ENCODE data around the gene ATP6V1D.
"Not testable (repeated sequence)": the region's sequence is repeated elsewhere in the genome, so short reads cannot be mapped to it uniquely, and the experiment has no call there.

The ATP6V1D gene

DNA sequence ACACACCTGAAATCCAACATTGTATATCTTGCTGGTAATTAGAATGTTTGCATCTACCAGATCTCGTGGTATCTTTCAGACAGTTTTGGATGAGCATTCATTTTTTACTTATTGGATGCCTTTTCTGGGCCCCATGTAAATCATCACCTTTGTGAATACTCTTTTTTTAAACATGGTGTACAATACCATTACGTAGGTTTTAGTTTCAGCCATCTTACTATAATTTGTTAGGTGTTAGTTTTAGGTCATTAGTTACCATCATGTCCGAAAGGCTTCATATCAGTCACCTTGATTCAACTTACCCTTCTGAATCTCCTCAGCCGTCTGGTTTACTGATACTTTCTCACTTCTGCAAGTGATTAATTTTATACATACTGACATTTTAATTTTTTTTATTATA lies 5.9 kb upstream of the ATP6V1D start:
- no peak for DNase-seq

DNA sequence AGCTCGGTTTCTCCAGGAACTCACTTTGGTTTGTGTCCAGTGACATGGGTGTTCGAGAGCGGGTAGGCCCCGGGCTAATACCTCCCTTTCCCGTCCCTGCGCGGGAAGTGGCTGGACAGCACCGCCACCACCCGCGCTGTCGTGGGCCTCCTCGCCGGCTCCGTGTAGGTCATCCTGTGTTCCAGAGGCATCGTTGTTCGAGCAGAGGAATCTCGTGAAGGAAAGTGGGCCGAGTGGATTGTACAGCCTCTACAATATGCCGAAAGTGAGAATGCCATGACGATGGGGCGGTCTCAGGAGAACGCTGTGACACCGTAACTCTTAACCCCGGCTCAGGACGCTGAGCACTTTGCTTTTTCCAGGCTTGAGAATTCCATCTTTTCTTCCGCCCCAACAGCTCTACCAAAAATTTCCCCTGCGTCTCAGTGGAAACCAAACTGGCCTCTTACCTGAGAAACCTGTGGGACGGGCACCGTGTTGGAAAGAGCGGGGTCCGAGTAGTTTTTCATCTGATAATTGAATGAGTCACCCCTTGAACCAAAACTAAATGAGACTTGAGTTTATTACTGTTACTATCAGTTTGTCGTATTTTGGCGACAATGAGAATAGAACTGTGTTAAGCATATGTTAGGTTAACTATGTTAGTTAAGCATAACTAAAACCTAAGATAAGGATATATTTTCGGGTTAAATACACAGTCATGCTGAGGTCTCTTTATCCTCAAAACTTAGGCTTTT lies 1.0 kb upstream of the ATP6V1D start:
- no peak for DNase-seq

DNA sequence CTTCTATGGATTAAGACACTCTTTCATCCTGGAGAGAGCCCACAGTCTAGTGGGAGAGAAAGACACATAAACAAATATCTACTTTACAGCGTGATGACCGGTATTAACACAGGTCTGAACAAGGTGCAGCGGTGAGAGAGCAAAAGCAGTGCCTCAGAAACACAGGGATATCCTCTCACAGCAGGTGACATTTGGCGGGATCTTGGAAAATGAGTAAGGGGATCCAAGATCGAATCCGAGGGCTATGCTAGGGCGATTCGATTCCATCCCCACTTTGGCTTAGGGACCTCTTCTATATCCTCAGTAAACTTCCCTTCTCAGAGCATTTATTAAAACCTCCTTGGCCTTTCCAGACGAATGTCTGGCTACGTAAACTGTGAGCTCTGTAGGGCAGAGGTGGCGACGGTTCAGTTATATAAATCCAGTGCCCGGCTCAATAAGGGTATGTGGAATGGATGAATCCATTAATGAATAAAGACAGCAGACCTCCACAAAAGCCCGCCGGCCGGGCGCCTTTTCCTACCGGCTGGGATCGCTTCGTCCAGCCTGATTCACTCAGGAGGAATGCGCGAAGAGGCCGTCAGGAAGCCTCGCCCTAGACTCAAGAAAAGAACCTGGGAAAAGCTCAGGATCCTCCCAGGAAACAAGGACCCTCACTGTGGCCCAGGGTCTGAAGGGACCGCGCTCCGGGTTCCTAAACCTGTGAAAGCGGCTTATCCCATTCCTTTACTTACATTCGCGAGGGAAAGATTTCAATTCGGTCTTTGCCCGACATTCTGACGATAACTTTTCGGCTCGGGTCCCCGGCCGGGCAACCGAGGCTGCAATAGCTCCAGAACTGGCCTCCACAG lies 455 bp downstream of the ATP6V1D start:
- no peak for DNase-seq

DNA sequence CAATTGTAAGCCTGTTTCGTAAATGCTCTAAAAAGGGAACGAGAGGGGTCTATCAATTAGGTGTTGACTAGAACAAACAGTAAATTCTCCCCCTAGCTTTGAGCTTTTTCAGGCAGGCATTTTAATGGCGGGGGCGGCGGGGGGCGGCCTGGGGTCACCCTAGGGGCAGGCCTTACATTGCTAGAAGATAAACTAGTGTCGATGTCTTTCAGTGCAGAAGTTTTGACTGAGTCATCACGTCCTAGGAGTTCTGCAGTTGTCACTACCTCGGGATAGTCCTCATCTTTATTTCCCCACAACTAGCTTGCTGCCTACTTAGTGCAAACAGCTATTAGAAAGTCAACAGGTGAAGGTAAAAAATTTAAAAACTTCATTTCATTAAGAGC lies 1.6 kb downstream of the ATP6V1D start:
- DNase-seq: no peak

DNA sequence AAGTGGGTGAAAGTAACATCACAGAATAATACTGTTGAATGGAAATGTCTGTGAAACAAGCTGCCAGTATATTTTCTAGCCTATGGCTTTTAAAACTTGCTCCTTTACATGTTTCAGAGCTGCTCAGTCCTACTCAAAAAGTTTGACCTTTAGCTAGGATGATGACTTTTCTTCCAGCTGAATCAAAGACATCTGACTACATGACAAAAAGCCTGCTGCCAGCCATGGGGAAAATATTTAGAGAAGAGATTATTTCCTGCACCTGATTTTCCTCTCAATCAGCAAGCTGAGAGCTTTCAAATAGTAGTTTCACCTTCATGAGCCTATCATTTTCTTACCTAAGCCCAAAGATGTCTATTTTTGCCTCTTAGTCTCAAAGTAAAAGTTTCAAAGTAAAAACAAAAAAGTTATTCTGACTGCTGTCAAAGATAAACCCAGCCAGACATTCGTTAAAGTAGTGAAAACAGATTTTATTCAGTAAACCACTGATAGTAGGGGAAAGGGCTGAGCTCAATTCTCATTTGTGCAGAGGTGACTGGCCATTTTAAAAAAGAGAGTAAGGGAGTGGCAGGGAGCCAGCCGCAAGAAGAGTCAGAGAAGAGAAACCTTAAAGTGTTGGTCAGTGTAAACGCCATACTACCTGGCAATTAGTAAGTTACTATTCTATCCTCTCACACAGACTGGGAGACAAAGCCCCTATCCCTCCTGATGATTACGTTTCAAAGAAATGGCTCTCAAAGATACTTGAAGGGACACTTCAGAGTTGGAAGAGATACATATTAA lies 2.2 kb downstream of the ATP6V1D start:
- DNase-seq: no peak

DNA sequence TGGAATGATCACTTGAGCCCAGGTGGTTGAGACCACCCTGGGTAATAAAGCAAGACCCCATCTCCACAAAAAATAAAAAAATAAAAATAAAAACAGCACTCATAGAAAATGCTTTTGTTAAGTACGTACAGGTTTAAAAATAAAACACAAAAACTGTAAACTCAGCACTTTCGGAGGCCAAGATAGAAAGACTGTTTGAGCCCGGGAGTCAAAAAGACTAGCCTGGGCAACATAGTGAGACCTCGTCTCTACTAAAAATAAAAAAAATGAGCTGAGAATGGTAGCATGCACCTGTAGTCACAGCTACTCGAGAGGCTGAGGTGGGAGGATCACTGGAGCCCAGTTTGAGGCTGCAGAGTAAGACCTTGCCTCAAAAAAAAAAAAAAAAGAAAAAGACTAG lies 7.5 kb downstream of the ATP6V1D start:
- DNase-seq: no peak

DNA sequence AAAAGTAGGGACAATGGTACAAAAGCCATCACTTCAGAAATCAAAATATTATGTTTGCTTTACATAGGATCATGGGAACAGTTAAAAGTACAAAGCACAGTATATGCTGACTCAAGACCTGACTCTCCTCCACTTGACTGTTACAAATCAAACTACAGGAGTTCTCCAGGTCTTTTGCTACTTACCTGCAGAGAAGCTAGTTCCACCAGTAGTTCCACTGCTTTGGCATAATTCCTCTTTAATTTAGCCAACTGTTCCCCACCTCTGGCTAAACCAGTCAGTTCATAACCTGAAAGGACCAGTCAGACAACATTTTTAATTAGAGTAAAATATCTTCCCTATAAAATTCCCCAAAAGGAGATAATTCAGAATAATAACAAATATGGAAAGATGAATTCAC lies 14.0 kb downstream of the ATP6V1D start:
- no peak for DNase-seq

DNA sequence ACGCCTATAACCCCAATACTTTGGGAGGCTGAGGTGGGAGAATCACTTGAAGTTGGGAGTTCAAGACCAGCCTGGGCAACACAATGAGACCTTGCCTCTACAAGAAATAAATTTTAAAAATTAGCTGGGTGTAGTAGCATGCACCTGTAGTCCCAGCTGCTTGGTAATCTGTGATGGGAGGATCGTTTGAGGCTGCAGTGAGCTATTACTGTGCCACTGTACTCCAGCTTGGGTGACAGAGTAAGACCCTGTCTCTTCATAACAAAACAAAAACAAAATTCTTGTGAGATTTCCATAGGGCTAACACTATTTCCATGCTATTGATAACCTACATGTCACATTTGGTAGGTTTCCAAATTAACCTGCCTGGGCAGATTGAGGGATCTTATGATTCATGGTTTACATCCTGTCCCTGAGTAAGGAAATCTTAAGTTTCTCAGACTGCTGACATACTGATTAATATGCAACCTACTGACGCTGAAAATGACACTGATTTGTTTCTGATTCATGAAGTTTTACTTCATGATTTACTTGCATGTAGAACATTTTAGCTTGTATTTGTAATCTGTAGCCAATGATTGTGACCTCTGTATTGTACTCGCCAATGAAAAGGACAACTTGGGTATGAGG lies 15.9 kb downstream of the ATP6V1D start:
- no peak for DNase-seq

DNA sequence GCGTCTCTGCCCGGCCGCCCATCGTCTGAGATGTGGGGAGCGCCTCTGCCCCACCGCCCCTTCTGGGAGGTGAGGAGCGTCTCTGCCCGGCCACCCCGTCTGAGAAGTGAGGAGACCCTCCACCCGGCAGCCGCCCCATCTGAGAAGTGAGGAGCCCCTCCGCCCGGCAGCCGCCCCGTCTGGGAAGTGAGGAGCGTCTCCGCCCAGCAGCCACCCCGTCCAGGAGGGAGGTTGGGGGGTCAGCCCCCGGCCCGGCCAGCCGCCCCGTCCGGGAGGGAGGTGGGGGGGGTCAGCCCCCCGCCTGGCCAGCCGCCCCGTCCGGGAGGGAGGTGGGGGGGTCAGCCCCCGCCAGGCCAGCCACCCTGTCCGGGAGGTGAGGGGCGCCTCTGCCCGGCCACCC lies 18.4 kb downstream of the ATP6V1D start:
- not testable (repeated sequence) for DNase-seq

DNA sequence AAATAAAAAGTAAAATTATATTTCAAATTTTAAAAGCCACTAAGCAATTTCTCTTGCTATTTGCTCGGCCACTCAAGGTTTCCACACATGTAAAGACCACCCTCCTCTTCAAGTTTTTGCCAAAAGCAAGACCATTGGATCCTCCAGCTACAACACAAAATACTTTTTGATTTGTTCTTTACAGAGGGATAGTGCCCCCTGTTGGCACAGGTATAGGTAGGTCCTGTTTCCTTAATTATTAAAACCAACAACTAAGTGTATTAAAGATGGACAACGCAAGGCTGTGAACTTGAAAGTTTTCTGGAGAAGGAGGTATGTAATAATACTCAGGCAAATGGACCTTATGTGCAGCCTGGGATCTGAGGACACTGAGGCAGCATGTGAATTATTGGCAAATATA lies 23.8 kb downstream of the ATP6V1D start:
- no peak for DNase-seq

DNA sequence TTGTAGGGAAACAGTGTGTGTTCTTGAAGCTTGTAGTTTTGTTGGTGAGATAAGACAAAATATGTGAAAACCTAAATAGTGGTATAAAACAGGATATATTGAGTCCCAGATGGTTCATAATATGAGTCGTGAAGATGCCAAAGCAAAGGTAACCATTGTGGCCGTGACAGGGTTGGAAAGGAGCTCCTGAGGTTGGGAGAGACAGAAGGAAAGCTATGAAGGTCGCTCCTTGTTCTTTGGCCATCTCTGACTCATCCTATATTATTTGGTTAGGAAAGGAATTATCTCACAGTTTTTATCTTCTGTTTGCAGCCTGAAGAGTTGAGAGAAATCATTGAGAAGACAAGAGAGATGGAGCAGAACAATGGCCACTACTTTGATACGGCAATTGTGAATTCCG lies 27.1 kb downstream of the ATP6V1D start:
- DNase-seq: no peak

DNA sequence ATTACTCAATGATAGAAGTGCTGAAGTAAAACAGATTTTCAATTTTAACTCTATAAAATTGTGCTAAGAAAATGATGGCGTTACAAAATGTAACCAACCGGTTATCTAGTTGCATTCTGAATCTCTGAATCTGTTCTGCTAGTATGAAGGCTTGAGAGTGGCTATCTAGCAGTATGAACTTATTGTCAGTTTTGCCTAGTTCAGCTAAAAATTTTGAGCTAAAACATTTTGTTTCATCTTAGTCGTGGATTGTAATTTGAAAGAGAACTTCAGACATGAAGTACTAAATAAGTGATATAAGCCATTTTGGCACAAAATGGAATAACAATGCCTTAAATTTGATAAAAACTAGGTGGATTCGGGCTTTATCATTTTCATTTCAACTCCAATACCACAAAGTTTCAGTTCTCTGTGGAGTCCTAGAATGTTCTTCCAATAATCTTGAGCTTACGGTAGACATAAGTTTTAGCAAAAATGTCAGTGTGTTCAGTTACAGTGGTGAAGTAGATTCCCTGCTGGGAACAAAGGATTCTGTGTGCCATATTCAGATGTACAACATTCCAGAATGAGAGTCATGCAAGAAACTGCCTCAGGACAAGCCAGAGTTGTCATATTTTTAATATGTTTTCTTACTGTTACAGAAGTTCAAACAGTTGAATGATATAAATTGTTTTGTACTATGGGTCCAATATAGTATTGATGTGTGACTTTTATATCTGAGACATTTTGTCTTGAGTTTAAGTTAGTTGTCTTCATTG lies 28.1 kb downstream of the ATP6V1D start:
- no peak for DNase-seq

DNA sequence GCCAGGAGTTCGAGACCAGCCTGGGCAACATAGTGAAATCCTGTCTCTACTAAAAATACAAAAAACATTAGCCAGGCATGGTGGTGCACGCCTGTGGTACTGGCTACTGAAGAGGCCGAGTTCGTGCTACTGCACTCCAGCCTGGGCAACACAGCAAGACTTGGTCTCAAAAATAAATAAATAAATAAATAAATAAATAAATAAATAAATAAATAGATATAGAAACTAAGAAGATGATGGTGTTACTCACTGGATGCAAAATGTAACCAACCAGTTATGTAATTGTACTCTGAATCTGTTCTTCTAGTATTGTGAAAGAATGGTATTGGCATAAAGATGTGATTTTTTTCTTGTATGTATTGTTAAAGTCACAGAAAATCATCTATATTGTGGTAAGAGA lies 29.9 kb downstream of the ATP6V1D start:
- not testable (repeated sequence) for DNase-seq

DNA sequence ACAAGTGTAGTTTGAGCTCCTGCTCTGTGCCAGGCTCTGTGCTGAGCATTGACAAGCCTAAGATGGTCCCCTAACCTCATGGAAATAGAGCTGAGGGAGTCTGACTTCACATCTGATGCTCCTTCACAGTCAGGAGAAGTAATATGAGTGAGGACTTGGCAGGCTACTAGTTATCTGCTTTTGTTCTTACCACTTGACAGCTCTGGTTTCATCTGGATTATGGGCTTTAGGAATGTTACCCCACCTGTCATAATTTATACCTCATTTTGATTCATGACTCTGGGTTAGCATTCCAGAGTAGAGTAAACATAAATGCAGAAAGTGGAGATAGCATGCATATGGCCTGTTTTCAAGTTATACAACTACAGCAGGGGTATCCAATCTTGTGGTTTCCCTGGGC lies 40.5 kb downstream of the ATP6V1D start:
- DNase-seq: no peak

DNA sequence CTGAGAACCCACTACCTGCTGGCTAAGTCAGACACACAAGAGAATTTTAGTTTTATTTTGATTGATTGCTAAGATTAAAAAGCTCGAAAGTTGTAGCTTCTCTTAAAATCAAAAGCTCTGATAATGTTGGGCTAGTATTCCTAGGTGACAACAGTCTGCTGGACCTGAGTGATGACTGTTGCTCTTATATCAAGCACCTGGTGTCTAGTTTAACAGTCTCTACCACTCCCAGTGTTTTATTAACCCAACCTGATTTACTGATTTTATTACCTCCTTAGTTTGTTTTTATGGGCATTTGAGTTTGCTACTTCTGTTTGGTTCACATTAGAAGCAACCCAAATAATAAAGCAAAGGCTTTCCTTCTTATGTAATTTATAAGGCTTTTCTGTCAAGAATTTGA lies 41.8 kb downstream of the ATP6V1D start:
- DNase-seq: no peak

DNA sequence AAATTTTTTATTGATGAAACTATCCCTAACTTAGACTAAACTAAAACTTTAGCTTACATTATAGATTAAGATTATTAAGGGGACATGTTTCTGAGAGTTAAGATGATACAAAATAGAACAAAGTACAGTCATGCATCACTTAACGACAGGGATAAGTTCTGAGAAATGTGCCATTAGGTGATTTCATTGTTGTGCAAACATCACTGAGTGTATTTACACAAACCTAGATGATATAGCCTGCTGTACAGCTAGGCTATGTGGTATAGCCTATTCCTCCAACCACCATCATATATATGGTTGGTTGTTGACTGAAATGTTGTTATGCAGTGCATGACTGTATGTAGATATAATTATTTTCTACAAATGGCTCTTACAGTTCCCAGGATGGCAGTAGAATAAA lies 46.5 kb downstream of the ATP6V1D start:
- no peak for DNase-seq

DNA sequence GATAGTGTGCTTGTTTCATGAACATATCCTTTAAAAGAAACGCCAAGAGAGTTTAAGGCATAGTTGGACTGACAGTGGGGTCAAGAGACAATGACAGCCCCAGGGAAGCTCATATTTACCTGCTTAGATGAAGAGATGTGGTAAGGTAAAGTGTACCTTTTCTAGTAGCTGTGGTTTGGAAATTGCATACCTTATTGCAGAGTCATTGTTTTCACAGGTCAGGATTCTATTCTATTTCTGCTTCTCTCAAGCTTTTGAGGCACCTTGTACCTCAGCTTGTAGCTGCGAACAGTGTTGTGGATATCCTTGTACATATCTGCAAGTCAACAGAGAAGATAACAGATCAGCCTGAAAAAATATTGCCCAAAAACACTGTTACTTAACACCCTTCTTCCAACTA lies 47.7 kb downstream of the ATP6V1D start:
- no peak for DNase-seq

Measured in retina (tissue), 1 donor.